Erythroblast (primary cell): Measurements from ENCODE around the gene FNDC3B.

ENCODE experiments used
- DNase-seq, 2 experiments: peaks; one replicate each; lab custom pipeline; 2025; lab: John Stamatoyannopoulos, UW
- GATA1 ChIP-seq: IDR thresholded peaks from 2 replicates; pipeline ENCODE4 v1.6.1; 2011; ENCODE audit warnings: low read depth, mild to moderate bottlenecking, control low read depth, low read length, moderate library complexity
- POLR2A ChIP-seq: IDR thresholded peaks from 2 replicates; pipeline ENCODE4 v1.6.1; 2011; ENCODE audit warnings: mild to moderate bottlenecking, low read length

FNDC3B gene

DNA sequence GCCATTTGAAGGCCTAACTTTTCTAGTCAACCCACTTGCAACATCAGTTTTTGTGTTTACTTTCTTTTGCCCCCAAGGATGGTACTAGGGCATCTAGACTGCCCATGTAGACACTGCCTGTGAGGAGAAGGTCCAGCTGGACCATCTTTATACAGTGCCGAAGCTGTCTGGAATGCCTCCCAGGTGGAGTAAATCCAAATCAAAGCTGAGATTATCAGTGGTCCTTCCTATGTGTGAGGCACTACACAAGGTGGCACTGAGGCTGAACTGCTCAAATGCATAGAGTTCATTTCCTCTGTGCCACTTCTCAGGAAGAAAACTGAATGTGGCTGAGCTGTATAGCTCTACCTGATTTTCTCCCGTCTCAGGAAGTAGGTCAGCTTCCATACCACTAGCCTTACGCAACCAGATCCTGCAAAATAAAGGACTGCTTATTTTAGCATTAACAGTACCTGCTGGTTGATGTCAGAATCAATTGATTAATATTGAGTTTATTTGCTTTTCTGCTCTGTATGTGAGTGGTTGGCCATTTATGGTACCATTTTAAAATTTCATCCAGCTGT, 302.8 kb downstream of the FNDC3B start:
- no peak for TF ChIP-seq POLR2A
- no peak for TF ChIP-seq GATA1
- DNase-seq = no peak

DNA sequence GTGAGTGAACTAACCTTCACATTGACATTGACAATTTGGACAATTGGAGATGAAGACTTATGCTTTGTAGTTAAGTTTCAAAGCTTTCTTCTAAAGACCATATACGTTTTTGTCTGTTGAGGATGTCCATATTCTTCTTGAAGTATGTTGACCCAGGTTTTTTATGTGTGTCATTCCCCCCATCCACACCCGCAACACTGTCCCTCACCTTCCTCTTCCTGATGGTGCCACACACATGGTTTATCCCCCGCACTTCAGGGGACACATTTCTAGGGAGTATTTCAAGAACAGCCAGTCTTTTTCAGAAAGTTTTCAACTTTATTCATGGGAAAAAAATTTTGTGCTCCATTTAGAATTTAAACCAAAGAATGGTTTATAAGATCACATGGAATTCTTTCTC, 303.7 kb downstream of the FNDC3B start:
- no peak for TF ChIP-seq GATA1
- no peak for TF ChIP-seq POLR2A
- no peak for DNase-seq

DNA sequence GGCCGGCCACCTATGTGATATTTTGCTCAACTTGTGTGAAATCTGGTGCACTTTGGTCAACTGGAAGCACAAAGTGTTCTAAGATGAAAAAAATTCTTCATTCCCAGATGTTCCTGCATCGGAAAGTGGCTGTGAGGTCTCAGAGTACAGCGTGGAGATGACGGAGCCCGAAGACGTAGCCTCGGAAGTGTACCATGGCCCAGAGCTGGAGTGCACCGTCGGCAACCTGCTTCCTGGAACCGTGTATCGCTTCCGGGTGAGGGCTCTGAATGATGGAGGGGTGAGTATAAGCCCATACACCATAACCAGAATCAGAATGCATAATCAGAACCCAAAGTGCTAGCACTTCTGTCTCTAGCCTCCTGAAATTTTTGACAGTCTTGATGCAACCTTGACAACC, 304.6 kb downstream of the FNDC3B start:
- TF ChIP-seq POLR2A (no peak), GATA1 (no peak)
- no peak for DNase-seq

DNA sequence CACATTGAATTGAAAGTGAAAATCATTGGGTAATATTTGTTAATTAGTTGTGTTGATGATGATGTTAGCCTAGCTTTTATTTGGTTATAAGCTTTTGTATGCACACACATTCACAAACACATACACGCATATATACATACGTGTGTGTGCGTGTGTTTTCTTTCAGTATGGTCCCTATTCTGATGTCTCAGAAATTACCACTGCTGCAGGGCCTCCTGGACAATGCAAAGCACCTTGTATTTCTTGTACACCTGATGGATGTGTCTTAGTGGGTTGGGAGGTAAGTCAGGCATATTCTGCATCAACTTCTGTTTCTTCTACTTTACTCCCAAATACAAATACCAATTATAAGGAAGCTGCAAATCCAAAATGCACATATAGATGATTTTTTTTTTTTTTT, 306.8 kb downstream of the FNDC3B start:
- no peak for DNase-seq
- TF ChIP-seq GATA1 (no peak), POLR2A (no peak)

DNA sequence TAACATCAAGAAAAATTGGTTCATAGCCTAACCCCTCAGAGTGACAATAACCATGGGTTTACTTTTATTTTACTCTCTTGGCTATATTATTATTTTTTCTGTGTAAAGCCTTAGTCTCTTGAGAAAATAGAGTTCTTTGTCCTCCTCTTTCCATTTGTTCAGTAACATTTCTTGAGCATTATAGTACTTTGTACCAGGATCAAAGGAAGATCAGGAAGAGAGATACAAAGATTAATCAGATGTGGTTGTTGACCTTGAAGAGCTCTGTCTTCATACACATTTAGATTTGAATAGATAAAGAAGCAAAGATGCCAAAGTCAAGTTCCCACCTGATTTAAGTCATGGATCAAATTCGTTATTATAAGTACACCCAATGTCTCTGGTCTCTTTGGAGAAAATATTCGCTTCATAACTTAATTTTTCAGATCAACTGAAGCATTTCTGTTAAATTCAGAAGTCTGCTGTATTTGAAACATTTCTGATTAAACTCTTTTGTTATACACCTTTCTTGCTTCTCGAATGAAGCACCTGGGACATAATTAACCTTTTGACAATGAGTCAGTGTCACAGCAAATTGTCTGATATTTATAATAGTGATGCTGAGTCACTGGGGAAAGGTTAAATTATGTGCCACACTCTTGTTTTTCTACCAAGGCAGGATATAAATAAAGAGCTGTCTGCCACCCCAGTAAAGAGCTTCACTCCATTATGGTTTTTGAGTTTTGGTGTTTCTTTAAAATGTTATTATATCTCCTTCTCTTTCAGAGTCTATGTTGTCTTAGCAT, 308.7 kb downstream of the FNDC3B start:
- no peak for TF ChIP-seq POLR2A
- TF ChIP-seq GATA1 = no peak
- no peak for DNase-seq

DNA sequence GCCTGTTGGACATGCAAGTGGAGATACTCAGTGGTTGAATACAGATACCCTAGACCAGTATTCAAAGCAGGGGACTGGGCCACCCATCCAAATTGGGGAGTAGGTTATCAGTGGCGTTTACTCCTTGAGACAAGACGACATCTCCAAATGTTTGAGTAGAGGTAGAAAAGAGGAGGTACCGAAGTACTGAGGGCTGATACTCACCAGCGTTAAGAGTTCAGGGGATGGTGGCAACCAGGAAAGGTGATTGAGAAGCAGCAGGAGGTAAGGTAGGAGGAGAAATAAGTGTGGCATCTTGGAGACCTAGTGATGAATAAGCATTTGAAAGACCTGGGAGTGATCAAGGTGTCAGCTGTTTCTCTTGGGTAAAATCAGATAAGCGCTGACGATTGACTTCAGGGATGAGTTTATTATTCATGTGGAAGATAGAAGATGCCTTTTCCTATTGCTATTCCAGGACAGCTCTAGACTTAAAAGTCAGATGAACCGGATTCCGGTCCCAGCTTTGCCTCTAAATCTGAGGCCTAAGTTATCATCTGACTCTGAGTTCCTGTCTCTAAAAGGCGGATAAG, 312.6 kb downstream of the FNDC3B start:
- TF ChIP-seq GATA1 (no peak), POLR2A (no peak)
- no peak for DNase-seq

DNA sequence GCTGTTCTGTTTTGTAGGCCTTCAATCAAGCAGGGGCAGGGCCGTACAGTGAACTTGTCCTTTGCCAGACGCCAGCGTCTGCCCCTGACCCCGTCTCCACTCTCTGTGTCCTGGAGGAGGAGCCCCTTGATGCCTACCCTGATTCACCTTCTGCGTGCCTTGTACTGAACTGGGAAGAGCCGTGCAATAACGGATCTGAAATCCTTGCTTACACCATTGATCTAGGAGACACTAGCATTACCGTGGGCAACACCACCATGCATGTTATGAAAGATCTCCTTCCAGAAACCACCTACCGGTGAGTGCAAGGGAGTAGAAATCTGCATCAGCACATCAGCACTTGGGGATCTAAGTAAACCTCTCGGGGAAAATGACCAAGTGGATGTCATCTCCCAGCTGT, 313.4 kb downstream of the FNDC3B start:
- no peak for TF ChIP-seq POLR2A
- TF ChIP-seq GATA1 = no peak
- DNase-seq = no peak

DNA sequence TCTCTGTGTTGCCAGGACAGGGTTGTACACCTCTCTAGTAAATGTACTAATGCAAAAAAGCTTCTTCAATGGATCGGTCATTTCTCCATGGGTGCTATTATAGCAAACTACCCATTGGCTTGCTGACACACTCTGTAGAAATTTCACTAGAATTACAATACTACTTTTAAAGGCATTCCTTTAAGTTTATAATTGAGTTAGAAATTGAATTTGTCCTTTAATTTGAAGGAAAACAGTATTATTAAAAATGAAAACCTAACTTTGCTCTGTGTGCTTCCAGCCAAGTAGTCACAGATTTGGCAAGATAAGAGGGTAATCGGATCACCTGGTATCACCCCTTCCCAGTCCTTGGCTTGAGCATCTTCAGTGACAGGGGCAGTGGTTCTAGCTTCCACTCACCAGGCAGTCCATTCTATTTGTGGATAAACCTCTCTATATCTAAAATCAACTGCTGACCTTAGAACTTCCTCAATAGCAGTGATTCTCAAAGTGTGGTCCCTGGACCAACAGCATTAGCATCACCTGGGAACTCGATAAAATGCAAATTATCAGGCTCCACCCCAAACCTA, 315.6 kb downstream of the FNDC3B start:
- DNase-seq = no peak
- TF ChIP-seq GATA1 = no peak
- no peak for TF ChIP-seq POLR2A

DNA sequence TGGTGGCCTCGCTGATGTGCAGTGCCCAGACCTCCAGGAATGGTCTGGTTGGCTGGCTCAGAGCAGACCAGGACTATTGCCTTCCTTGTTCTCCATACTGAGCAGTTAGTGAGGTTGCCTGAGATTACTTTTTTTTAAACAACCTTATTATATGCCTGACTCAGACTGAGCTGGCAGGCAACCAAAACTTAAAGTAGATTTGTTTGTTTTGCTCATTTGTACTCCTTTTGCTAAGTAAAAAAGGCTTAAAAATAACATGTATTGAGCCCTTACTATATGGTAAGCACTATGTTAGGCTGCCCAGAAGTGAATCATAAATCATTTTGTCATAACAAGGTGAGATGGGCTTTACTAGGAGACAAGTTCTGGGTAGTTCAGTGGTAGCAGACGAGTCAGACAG, 316.5 kb downstream of the FNDC3B start:
- no peak for TF ChIP-seq GATA1
- TF ChIP-seq POLR2A = no peak
- DNase-seq = no peak

DNA sequence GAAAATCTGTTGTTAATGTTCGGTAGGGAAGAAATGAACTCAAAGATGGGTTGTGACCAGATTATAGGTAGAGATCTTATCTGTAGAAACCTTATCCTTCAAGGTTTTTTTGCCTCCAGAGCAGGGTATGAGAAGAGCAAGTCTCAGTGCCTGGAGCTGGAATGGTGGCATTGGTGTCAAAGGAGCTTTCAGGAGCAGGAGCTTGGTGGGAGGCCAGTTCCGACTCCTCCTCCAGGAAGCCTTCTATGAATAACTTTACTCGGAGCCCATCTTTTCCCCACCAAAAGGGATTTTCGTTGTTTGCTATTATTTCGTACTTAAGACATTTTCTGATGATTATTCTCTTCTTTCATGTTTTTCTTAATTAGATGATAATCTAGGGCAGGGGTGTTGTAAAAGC, 317.0 kb downstream of the FNDC3B start:
- TF ChIP-seq GATA1 (no peak), POLR2A (no peak)
- no peak for DNase-seq

DNA sequence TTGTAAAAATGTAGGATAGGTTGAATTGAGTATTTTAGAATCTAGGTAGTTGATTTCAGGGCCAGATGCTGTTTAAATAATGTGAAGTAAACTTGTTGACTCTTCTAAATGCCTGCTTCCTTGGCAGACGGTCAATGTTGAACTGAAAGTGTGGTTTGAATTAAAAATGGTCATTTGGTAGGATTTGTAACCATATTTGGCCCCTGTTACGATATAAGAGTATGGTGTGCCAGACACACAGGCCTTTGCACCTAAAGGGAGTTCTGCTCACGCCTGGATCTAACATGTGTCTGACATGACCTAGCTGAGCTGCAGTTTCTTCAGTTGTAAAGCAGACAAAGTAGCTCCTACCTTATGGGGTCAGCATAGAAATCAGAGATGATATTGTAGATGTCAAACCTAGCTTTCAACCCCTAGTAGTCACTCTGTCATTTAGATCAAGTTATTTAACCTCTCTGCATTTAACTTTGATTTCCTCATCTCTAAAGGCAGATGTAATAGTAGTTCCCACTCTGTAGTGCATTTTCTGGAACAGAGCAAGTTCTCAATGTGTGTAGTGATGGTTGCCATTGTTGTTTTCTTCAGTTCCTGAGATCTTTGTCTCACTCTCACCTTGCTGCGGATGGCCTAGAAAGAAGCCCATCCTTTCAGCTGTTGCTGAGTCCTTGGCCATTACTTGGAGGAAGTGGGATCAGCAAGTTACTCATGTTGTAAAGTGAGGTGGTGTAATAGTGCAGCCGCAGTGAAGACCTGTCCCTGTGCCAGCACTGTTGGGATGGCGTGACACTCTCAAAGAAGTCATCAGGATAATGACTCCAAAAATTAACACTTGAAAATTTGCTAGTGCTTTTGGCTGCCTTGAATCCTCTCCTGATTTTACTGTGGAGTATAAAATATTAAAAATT, 318.7 kb downstream of the FNDC3B start:
- TF ChIP-seq GATA1 = no peak
- TF ChIP-seq POLR2A = no peak
- no peak for DNase-seq

DNA sequence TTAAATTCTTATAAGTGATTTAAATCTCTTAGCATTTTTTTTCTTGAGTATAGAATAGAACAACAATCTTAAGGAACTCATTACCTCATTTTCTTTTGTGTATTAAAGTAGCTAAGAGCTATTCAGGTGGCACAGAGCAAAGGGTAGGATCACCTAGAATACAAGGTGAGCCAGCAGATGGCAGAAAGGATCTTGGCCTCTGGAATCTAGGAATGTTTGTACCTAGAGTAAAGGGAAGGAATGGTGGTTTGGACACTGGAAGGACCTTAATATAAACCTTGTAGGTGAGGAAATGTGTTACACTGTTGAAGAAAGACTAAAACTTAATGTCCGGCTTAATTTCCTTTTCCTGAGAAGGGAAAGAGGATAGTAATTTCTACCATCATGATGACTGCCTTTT, 319.9 kb downstream of the FNDC3B start:
- TF ChIP-seq GATA1 (no peak), POLR2A (no peak)

DNA sequence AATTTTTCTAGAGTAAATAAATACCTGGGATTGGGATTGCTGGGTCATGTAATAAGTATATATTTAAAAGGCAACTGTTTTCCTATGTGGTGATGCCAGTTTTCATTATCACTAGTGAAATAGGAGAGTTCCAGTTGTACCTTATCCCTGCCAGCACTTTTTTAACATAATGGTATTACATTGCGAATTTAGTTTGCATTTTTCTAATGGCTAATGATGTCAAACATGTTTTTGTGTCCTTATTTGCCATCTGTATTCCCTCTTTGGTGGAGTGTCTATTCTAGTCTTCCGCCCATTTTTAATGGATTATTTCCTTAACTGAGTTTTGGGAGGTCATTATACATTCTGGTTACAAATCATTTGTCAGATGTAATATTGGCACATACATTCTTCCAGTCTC, 320.6 kb downstream of the FNDC3B start:
- TF ChIP-seq POLR2A (no peak), GATA1 (no peak)
- no peak for DNase-seq

More for the DNA sequence above, 319.9 kb downstream of the FNDC3B start:
- DNase-seq = no peak
